C4-2B (cell line): ENCODE results near the gene LRP1B.

Source experiments
- ZFX ChIP-seq: fragments of 450-650 bp; IDR thresholded peaks from 2 replicates; pipeline ENCODE4 v1.6.1; 2017
- TF ChIP-seq, protein P1 (sequence below): fragments of 450-650 bp; conservative IDR thresholded peaks from 2 replicates; pipeline ENCODE4 v1.5.1; 2017; ENCODE audit warnings: mild to moderate bottlenecking

DNA sequence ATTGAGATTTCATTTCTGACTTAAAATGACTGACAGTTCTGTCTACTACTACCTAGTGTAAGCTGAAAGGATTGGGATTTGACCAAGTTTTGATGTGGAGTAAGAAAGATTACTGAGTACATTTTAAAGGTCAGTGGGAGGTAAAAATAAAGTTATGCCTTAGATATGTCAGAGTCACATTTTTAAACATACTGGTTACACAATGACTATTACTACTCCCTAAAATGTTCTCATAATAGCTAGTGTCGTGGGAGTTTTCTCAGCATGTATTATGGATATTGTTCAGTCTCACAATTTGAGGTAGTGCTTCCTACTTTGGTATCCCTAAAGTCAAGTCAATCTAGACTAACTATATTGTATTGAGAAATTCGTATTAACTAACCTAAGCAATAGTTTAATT, 1092.5 kb downstream of the LRP1B start:
- TF ChIP-seq, protein P1, sequence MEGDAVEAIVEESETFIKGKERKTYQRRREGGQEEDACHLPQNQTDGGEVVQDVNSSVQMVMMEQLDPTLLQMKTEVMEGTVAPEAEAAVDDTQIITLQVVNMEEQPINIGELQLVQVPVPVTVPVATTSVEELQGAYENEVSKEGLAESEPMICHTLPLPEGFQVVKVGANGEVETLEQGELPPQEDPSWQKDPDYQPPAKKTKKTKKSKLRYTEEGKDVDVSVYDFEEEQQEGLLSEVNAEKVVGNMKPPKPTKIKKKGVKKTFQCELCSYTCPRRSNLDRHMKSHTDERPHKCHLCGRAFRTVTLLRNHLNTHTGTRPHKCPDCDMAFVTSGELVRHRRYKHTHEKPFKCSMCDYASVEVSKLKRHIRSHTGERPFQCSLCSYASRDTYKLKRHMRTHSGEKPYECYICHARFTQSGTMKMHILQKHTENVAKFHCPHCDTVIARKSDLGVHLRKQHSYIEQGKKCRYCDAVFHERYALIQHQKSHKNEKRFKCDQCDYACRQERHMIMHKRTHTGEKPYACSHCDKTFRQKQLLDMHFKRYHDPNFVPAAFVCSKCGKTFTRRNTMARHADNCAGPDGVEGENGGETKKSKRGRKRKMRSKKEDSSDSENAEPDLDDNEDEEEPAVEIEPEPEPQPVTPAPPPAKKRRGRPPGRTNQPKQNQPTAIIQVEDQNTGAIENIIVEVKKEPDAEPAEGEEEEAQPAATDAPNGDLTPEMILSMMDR = no peak
- TF ChIP-seq ZFX = no peak
